ENCODE data around the gene POLR3A.
A peak's percentile ranks its signal among the peaks of the same experiment; 100 is the strongest.
"Not testable (repeated sequence)": the region's sequence is repeated elsewhere in the genome, so short reads cannot be mapped to it uniquely, and the experiment has no call there.

The POLR3A gene

DNA sequence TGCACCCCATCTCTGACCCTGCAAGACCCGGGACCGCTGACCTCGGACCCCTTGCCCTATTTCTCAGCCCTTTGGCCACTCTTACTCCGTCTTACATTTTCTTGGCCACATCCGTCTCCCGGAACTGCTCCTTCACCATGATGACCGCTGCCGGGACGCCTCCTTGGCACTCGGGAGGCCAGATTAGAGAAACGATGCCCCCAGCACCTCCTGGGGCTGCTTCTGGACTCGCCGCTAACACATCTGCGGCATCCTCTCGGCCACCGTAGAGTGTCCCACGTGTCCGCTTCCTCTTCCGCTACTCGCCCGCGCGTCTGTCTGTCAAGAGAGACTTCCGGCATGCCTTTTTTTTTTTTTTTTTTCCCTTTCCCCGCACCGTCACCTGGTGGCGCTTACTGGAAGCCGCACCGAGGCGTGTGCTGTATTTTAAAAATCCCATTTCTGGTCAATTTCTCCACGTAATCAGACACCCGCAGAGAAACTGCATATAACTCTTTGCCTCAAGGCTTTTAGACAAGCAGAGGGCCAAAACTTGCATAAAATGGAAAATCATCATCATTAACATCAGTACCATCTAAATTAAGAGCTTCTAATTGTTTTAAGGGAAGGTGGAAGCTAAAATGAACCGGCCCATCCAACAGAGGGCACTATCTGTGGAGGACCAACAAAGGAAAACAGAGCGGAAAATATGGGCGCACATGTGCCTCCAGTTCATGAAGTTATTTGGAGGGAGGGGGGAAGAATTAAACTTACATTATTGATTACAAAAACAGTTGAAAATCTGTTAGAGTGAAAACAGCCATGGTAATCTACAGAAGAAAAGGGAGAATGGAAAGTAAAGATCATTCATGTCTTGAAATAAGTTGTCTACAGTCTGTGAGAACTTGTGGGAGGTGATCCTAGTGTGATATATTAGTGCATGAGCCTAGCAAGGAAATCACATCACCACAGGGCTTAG lies at the start of gene POLR3A:
POLR3A (minus strand) TSS at position 247 of the 958 bp plus-strand sequence; CDS start at position 139, 108 bp downstream.
- peak; percentile 91 for DNase-seq

DNA sequence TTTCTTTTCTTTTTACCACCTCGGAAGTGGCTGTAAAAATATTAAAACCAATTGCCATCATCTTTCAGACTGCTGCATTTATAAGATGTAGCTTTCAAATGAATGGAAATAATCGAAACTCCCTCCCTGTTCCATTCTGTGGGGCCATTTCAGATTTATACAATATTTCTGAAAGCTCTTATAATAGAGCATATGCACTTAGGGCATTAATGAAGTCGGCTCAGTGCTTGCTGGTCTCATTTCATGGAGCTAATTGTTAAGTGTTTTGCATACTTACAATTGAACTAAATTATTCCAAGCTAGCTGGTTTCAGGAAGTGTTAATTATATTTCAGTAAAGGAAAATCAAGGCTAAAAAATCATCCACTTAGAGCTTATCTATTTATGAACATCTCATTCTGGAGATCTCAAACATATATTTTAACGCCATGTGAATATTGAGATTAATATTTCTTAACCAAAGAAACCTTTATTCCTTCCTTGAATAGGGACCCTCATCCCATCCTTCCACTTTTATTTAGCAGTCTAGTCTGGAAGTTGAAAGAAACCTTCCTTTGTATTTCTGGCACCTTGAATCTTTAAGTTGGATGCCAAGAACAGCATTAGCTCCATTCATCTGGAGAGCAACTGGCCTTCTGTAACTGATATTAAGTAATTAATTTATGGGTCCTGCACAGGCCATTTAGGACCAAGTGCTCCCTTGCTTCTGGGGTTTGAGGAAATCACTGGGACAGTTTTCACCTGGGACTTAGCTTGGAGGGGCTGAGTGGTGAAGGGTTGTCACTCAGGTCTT lies 49.4 kb upstream of the POLR3A start:
- no peak for DNase-seq

DNA sequence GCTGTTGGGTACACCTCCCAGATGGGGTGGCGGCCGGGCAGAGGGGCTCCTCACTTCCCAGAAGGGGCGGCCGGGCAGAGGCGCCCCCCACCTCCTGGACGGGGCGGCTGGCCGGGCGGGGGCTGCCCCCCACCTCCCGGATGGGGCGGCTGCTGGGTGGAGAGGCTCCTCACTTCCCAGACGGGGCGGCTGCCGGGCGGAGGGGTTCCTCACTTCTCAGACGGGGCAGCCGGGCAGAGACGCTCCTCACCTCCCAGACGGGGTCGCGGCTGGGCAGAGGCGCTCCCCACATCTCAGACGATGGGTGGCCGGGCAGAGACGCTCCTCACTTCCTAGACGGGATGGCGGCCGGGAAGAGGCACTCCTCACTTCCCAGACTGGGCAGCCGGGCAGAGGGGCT lies 46.5 kb upstream of the POLR3A start:
- DNase-seq, result not testable (repeated sequence)

DNA sequence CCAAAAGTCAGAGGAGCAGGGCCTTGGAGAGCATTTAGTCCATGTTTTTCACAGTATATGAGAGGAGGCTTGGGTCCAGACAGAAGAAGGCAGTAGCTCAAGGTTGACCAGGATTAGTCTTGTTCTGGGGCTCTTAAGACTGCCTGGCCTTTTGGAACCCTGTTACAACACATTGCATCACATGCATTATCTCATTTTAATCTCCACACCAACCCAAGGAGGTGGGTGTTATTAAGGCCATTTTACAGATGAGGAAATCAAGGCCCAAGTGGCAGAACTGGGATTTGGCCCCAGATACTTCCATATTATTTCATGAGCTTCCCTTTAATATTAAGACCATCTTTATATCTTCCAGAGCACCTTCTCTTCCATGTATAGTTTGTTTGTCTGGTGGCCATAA lies 43.2 kb upstream of the POLR3A start:
- no peak for DNase-seq

DNA sequence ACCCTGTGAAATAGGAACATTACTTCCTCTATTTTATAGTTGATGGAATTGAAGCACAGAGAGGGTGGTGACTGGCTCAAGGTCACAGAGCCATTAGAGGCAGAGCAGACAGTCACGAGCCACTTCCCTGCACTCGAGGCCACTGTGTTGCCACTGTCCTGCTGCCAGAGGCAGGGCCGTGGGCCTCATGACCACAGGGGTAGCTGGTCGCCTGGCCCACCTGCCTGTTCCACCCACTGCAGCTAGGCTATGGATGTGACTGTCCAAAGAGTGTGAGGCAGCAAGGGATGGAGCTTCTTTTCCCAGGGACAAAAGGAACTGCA lies 42.5 kb upstream of the POLR3A start:
- no peak for DNase-seq

DNA sequence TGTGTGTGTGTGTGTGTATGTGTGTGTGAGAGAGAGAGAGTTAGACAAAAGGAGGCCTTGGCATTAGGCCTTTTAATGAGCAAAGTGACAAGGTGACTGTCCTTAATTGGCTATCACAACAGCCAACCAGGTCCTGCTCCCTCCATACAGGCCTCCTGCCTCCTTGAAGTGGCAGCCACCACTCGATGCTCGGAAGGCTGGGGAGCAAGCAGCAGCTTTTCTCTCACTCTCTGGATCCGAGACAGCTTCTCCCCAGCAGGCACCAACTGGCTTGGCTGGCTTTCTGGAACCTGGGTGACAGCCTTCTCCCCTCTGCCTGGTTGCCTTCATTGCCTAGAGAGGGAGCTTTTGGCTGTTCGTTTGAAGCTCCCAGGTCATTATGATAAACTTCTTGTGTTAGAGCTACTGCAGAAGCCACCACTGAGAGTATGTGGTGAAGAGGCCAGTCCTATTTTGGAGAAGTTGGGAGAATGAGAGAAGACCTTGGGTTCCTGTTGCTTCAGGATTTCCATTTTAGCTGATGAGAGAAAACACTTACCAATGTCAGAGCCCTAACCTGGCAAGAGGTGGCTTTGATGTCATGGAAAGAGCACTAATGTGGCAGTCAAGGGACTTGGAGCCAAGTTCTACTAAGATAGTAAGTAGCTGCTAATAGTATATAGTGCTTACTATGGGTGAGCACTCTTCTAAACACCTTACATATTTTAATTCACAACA lies 42.0 kb upstream of the POLR3A start:
- DNase-seq, result no peak

DNA sequence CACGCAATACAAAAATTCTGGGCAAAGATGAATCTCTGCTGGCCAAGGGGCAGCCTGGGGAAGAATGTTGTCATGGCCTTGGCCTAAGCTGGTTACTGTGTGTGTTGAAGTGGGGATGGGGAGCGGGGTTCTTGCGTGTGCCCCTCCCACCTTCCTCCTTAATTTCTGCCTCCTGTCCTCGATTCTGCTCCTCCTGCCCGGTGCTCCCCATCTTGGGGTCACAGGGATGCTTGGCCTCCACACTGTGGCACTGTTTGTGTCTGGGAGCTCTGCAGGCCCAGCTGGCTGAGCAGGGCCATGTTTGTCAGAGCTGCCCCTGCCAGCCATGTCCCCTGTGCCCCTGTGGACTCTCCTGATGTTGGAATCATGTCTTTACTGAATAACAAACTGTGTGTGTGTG lies 41.4 kb upstream of the POLR3A start:
- no peak for DNase-seq

DNA sequence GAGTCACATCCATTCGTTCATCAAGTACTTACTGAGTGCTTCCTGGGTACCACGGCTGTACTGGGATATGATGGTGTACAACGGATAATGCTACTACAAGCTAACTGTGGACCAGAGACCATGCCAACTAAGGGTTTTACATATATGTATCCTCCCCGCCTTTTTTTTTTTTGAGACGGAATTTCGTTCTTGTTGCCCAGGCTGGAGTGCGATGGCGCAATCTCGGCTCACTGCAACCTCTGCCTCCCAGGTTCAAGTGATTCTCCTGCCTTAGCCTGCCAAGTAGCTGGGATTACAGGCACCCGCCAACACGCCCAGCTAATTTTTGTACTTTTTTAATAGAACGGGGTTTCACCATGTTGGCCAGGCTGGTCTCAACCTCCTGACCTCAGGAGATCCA lies 40.7 kb upstream of the POLR3A start:
- not testable (repeated sequence) for DNase-seq

DNA sequence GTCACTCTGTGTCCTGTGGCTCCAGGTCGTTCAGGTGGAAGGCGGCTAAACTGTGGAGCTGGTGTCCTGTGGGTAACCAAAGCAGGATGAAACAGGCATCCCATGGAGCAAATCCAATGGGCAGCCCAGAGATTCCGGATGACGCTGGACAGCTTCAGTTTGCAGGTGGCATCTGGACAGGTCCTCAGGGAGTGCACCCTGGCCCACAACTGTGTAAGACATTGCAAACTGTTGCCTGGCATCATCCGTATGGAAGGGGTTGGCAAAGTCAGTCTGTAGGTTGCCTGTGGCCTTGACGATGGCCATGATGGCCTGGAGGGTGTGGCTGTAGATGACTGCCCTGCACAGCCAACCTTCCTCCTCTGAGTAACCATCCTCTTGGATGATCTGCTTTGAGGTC lies 39.8 kb upstream of the POLR3A start:
- no peak for DNase-seq

DNA sequence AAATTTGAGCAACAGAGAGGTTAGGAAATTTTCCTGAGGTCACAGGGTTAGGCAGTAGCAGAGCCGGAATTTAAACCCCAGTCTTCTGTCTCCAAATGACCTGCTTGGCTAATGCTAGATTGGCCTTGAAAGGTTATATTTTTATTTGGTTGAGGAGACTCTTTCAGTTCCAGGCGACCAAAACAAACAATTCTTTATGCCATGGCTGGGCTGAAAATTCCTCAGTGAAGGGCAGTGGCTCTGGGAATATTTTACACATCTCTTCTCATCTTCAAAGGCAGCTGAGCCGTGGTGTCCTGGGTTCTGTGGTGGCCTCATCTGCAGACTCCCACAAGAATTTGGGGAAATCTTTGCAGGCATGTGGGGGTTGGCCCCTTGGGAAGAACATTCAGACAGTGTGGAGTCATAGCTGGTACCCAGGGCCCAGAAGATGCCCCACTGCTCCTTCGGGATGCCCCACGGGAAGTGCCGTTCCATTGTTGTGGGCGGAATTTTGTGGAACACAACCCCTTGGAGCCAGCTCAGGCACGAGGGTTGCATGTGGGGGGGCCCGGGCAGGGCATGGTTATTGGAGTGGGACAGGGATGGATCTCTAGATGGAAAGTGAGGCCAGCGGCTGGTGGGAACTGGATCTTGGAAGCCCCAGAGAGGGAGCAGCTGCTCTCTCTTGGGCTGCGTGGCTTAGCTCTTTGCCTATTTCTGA lies 37.6 kb upstream of the POLR3A start:
- DNase-seq, result no peak

DNA sequence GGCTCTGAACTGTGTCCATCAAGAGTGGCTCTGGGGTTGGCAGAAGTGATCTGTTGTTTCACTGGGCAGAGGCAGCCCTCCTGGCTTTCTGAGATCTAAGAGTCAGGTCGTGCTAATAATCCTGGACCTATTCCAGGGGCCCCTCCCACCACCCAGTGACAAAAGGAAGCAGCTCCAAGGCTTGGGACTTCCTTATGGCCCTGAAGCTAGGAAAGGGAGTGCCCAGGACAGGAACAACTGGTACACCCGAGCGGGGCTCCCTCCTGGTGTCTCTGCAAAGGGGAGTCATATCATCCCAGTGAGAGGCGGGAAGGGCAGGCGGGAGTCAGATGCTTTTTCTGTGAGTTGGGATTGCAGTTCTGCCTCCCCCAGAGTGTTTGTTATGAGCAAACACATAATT lies 36.7 kb upstream of the POLR3A start:
- DNase-seq, result no peak

DNA sequence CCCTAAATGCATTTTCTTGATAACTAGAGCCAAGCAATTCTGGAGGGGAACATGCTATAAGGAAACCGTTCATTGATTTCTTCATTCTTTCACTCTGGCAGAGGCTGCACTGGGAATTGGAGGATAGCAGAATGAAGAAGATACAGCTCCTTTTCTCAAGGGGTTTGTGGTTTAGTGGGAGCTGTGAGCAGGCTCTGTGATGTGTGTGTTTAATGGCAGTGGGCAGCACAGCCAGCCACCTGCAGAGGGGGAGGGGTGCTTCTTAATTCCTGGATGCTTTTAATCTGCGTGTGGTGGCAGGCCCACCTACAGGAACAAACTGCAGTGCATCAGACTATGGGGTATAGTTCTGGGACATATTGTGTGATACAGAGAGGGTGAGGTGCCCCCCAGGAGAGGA lies 36.3 kb upstream of the POLR3A start:
- no peak for DNase-seq

DNA sequence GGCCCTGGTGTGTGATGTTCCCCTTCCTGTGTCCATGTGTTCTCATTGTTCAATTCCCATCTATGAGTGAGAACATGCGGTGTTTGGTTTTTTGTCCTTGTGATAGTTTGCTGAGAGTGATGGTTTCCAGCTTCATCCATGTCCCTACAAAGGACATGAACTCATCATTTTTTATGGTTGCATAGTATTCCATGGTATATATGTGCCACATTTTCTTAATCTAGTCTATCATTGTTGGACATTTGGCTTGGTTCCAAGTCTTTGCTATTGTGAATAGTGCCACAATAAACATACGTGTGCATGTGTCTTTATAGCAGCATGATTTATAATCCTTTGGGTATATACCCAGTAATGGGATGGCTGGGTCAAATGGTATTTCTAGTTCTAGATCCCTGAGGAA lies 35.6 kb upstream of the POLR3A start:
- not testable (repeated sequence) for DNase-seq

DNA sequence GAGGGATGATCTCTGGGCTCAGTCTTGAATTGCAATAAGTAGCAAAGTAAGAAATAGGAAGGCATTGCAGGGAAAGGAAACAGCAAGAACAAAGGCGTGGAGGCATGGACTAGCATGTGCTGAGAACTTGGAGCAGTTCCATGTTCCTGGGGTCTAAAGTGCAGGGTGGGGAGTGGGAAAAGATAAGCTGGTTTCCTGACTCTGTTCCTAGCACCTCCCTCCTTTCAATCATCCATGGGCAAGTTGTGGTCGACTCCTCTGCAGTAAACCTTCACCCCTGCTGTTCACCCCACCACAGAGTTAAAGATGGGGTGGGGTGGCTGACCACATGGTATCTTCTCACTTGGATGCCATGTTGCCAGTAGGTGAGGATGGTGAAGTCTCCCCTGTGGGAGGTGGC lies 33.9 kb upstream of the POLR3A start:
- no peak for DNase-seq

DNA sequence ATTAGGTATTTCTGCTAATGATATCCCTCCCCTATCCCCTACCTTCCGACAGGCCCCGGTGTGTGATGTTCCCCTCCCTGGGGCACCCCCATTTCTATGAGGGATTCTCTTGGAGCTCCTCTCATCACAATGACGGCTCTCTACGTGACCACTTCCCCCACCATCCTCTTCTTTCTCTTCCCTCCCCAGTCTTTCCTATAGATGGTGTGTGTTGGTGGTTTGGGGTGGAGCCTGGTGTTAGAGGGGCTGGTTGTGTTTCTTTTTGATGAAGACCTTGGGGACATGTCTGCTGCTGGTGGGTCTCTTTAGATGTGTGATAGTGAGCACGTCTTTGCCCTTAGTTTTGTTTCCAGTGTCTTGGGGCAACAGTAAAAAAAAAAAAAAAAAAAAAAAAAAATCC lies 33.0 kb upstream of the POLR3A start:
- no peak for DNase-seq

DNA sequence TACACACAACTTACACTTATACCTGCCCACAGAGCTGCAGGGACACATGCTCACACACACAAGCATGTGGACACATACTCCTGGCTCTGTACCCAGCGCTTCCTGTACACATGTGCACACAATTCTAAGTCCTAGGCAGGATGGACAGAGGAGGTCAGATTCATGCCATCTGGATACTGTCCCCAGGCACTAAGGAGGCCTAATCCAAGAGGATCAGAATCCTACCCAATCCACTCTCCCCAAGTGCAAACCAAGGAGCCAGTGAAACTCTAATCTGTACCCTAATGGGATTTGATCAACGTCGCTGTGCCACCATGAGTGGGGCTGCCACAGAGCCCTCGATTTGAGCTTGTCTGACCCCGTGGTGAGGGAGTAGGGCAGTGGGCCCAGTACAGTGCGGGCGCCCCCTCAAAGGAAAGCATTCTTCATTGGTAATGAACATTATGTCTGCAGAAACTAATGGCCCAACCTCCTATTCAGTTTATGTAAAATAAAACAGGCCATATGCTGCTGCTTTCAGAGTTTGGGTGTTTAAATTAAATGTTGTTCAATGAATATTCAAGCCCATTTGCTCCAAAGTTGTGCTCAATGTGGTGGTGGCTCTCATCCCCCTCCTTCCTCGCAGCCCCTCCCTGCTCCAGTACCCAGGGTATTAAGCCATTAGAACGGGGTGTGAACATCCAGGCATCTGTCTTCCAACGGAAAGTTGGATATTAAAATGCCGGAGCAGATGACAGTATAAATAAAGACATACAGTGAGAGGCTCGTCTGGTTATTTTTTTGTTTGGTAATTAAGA lies 30.8 kb upstream of the POLR3A start:
- no peak for DNase-seq

DNA sequence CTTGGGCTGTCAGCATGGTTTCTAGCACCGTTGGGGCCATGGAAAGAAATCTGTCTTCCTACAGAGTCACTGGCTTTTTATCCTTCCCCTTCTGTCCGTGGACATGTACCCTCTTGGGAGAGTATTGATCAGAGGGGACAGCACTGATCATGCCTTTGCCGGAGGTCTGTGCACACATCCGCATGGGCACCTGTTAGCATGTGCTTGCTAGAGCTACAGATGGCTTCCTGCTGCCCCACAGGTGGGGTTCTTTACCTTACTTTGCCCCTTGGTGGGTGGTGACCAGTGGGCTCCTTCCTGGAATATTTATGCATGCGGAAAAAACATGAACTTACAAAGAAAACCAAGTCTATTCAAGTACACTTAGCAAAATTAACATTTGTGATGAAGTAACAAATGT lies 29.2 kb upstream of the POLR3A start:
- no peak for DNase-seq

DNA sequence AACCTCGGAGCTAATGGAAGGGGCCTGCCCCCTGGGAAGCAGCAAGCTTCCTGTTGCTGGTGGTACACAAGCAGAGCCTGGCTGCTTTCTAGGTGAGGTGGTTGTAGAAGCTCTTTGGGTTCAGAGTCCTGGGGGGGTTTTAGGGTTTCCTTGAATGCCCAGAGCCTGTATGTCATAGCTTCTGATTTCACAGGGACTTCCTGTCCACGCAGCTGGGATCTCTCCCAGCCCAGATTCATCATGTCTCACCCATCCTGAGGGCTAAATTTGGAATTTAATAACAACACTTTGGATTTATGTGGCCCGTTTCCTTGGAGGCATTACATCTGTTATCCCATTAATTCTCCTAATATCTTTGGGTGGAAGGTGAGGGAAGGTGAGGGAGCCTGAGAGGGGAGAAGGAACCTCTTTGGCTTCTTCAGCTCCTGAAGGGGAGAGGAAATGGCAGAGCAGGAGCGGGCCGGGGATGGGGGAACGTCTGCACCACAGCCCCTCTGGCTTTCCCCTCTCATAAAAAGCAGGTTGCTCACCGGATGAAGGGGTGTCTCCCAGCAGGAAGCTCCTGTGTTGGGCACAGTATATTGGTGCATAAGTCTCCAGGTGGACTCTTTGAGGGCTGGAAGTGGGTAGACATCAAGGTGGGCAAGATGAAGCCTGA lies 24.0 kb upstream of the POLR3A start:
- DNase-seq, result no peak

DNA sequence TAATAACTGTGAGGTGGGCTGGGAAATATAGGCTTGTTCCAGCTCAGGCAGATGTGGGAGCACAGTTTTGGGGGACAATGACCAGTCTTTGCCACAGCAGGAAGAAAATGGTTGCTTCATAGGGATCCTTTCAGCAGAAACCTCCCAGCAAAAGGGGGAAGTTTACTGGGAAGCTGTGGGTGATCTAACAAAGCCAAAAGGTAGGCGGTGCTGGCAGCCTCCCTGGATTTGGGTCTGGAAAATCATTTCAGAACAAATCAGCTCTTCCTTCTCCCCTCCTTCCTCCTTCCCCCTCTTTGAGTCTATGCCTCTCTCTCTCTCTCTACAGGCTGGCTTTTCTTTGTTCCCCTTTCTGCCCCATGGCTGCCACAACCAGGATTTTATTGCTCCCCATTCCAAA lies 20.5 kb upstream of the POLR3A start:
- DNase-seq, result no peak

DNA sequence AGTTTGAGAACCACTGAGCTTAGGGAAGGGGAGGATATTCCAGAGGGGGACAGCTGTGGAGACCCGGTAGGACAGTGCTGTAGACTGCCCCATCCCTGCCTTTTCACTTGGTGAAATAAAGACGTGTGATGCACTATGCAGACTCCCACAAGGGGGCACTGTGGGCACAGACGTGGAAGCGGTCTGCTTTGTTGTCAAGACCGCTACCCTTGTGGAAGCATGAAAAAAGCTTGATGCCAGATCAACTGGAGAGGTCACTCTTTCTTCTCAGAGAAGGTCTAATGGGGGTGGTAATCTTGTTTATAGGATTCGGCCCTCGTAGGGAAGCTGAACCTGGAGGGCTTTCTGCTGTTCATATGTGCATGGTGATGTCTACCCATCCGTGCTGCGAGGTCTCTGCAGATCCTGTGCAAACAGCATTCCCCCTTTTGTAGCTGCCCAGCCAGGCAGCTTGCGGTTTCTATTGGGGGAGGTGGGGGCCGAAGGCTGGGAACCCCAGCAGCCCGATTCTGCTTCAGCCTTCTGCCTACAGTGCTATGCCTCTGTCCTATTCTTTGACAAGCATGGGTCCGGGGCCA lies 18.1 kb upstream of the POLR3A start:
- peak; percentile 85 for DNase-seq

DNA sequence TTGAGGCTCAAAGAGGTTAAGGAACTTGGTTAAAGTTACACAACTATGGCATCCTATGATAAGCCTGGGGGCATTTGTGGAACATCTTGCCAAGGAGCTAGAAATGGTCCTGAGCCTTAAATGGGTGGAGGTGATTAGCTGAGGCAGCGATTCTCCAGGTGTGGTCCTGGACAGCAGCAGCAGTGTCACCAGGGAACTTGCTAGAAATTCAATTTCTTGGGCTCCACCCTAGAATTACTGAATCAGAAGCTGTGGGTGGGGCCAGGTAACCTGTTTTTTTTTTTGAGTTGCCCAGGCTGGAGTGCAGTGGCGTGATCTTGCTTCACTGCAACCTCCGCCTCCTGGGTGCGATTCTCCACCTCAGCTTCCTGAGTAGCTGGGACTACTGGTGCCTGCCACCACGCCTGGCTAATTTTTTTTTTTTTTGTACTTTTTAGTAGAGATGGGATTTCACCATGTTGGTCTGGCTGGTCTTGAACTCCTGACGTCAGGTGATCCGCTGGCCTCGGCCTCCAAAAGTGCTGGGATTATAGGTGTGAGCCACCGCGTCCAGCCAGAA lies 17.5 kb upstream of the POLR3A start:
- DNase-seq, result no peak
